SH-SY5Y (cell line): ENCODE measurements around the gene ZSCAN31.

Source experiments
- GATA2 ChIP-seq: IDR thresholded peaks from 2 replicates; pipeline ENCODE4 v1.6.1; 2011; ENCODE audit warnings: mild to moderate bottlenecking, low read depth, low read length
- GATA3 ChIP-seq: IDR thresholded peaks from 2 replicates; pipeline ENCODE4 v1.6.1; 2011; ENCODE audit warnings: low read depth, mild to moderate bottlenecking, low read length, moderate library complexity

Gene ZSCAN31

DNA sequence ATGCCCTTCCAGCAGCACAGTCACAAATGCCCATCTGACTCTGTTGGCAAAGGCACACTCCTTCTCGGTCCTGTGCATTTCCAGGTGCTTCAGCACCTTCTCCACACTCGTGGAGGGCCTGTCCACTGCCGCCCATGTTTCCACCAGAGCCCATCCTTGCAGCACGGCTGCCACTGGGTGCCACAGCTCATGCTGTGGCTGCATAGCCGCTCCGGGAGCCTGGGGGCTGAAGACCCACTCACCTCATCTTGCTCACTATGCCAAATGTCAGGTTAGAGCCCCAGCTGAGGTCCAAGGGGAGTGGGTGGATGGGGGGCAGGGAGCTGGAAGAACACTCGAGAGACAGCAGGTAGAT lies 20.7 kb upstream of the ZSCAN31 start:
- TF ChIP-seq GATA2: no peak
- TF ChIP-seq GATA3: no peak

DNA sequence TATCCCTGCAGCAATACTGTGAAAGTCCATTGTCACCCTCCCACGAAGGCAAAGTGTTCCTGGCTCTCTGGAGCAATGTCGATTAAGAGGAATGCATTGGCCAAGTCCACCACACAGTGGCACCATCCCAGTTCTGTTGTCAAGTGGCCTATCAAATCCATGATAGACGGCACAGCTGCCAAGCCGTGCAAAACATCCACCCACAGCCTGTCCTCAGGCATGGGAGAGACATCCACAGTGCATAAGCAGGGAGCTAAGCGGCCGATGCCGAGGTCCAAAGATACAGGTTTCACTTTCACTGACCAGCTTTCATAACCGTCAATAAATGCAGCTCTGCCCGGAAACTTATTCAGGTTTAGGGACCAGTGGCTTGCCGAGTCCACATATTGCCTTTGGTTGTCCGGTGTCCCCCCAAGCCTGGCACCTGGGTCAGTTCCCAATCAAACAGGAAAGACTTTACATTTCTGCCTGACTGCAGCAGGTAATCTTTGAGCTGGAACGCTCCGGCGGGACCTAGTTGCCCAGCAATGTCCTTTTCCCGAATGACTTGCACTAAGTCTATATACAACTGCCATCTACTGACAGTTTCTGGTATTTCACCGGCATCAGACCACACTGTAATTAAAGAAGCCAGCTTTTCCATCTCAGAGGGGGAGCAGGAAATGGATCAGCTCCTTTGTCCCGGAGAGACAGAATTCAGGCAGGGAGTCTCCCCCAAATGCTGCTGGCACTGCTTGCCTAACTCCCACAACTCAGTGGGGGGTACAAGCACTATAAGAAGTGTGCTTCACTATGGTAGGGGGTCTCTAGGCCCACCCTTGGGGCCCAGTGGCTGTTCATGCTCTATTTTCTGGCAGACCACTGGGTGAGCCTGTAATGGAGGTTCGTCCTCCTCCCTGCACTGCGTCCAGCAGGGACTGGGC lies 20.1 kb upstream of the ZSCAN31 start:
- TF ChIP-seq GATA3 (no peak), GATA2 (no peak)

DNA sequence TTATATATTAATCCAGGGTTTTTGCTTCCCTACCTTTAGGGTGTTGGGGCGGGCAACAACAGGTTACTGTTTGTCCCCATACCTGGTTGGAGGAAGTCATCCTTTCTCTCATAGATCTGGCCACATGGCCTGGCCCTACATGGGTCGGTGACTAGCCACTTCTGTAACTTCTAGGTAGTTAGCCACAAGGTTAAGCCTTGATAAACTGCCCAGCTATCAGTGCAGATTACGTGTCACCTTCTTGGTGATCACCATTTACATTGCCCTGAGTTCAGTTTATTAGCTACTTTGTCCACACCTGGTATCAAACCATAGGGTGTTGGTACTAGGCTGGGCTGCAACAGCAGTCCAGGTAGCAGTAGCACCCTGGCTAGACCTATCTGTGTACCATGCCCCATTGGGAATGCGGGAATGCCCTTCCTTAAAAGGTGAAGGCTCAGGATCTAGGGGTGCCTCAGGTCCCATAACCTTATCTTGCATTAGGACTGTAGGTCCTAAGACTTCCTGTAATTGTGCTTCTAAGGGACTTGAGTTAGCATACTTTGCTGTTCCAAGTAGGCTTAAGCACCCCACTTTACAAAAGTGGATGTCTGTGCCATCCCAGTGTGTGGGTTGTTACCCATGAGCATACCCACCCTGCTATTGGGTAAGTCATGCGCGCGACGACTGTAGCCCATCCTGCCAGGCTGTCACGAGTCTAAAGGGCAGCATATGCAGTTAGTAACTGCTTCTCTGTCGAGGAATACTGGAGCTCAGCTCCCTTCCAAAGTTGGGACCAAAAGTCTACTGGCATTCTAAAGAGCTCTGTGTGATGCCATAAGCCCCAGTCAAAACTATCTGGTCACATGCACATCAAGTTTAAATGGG lies 19.0 kb upstream of the ZSCAN31 start:
- no peak for TF ChIP-seq GATA3
- no peak for TF ChIP-seq GATA2

DNA sequence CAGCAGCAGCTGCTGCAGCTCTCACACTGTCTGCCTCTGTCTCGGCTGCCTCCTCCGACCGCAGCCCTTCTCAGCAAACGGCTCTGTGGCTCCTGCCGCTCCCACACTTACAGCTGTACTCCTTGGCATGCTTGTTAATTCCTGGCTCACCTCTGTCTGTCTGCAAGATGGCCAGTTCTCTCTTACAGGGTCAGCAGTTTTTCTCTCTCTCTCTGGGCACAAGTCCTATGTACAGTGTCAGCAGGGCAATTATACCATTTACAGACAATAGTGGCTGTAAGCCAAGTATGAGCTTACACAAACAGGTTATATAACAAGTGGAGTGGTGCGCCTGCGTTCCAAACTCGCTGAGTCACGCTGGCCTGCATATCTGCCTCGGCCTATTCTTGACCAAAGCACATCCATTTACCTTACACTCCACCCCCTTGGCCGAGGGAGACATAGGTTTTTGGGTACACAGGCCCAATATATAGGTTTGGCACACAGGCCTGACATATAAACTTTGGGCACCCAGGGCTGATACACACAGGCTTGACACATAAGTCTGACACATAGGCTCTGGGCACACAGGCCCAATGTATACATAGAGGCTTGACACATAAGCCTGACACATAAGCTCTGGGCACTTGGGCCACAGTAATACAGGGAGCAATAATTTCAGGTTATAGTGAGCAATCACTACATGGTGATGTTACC lies 18.2 kb upstream of the ZSCAN31 start:
- TF ChIP-seq GATA3 (no peak), GATA2 (no peak)

DNA sequence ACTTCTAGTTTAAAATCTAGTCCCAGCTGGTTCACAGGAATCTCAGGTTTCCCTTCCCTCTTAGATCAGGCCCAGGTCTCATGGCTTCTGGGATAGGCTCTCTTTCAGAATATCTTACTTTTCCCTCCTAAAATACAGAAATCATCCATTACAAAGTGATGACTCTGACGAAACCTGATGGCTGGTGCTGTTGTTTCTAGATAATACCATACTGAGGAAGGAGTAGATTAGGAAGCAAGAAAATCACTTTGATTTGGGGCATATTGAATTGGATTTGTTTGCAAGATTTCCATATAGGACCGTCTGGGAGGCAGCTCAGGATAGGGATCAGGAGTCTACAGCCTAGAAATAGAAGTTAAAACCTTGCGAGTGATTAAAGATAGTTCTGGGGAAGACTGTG lies 17.4 kb upstream of the ZSCAN31 start:
- TF ChIP-seq GATA3 (no peak), GATA2 (no peak)

DNA sequence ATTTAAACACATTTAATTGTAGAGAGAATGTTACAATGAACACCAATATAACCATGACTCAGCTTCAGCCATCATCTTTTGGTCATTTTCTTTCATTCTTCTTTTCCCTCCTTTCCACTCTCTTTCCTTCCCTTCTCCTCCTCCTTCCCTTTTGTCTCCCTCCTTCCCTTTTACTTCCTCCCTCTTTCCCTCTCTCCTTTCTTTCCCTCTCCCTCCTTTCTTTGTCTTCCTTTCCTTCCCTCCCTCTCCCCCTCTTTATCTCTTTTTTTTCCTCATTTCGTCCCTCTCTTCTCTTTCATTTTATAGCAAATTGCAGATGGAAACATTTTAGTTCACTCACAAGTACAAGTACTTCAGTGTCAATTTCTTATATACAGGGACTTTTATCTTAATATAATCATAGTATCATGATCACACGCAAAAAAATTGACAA lies 15.6 kb upstream of the ZSCAN31 start:
- TF ChIP-seq GATA2: no peak
- TF ChIP-seq GATA3: no peak

DNA sequence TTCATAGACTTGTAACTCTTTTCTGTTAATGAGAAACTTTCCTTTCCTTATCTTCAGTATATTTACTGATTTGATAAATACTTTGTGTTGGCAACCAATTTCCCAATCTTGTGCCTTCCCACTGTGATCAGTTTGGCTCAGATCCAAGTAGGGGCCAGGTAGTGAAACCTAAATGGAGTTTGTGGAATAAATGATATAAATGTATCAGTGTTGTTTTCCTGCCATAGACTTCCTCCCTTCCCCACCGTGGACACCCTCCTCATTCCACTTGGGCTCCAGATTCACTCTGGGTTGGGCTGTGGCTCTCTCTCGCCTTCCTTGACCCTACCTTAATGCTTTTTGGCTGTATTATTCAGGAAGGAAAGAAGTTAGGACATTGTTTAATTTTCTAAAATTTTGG lies 15.1 kb upstream of the ZSCAN31 start:
- TF ChIP-seq GATA3 (no peak), GATA2 (no peak)

DNA sequence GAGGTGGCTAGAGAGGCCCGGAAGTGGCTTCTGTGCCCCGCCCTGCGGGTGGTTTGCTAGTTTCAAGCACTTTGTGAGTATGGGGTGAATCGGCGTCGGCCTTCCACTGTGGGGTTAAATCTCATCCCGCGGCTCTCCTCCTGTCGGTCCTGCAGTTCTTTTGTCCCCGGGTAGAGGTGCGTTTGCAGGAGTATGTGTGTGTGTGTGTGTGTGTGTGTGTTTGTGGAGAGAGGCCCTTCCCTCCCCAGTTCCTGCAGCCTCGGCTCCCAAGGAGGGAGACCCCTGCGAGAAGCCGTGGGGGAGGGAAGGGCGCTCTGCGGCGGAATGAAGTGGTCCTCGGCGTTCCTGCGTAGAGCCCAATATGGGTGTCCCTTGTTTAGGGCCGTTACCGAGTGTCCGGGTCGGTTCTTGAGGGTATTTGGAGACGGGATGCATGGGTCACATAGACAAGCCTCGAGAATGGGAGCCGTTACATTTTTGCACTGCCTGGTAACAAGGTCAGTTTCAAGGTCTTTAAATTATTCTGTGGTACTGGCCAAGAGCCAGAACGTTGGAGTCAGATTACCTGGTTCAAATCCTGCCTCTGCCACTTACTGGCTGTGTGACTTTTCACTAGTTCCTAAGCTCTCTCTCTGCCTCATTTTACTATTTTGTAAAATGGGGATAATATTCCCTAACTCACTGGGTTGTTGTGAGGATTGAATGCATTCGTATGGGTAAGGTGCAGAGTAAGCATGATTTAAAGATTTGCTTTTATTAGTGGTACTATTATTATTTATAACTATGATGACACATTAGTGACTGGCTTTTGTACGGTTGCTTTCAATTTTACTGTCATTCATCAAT lies 14.2 kb upstream of the ZSCAN31 start, which contains the start of gene ZKSCAN3:
Gene ZKSCAN3, plus strand, starts transcription at position 56 of the 846 bp plus-strand sequence. CDS start 9,640 bp downstream, outside the sequence.
- TF ChIP-seq GATA3 (no peak), GATA2 (no peak)

DNA sequence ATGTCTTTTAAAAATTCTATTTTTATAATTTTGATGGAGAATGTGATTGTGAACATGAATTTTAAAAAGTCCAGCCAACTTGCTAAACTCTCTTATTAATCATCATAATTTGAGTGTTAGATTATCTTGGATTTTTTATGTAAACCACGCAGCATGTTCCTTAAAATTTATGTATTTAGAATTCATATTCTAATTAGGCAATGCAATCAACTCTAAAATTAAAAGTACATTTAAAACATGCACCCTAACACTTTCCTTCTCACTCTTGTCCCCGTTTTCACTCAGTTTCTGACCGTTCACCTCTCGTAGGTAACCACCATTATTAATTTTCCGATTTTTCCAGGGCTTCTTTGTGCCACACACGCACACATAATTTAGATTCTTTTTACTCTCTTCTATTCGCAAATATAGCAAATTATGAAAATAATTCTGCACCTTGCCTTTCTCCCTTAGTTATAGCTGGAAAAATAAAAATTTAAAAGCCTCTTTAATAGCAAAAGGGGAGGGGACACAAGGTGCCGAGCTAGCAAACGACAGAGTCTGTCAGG lies 13.5 kb upstream of the ZSCAN31 start:
- TF ChIP-seq GATA3: no peak
- no peak for TF ChIP-seq GATA2

DNA sequence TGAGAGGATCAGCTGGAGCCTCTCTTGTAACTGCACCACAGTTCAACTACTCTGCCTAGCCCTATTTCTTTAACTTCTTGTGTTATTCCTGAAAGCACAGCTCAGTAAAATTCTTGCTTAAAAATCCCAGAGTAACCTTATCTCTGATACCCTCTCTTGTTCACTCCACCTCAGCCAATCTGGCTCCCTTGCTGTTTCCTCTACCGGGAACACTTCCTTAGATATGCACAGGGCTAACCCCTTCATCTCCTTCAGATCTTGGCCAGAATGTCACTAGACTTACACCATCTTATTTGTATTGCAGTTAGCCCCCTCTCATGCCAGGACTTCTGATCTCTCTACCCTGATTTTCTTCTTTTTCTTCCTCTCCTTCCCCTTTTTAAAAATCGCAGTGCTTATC lies 11.2 kb upstream of the ZSCAN31 start:
- no peak for TF ChIP-seq GATA3
- TF ChIP-seq GATA2: no peak

DNA sequence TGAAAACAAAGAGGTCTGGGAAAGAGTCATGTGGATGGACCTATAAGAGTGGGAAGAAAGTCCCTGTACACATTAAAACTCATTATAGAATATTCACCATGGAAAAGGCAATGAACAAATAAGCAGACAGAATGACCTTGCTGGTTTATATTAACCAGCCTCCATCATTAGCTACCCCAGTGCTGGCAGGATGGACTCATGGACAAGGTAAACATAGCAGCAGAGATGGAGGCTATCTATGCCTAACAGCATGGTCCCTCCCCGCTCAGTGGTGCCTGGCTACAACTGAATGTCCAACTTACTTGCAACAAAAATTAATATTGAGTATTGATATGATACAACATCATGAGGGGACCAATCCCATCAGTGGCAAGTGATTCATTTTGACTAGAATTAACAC lies 9.3 kb upstream of the ZSCAN31 start:
- TF ChIP-seq GATA2: no peak
- no peak for TF ChIP-seq GATA3

DNA sequence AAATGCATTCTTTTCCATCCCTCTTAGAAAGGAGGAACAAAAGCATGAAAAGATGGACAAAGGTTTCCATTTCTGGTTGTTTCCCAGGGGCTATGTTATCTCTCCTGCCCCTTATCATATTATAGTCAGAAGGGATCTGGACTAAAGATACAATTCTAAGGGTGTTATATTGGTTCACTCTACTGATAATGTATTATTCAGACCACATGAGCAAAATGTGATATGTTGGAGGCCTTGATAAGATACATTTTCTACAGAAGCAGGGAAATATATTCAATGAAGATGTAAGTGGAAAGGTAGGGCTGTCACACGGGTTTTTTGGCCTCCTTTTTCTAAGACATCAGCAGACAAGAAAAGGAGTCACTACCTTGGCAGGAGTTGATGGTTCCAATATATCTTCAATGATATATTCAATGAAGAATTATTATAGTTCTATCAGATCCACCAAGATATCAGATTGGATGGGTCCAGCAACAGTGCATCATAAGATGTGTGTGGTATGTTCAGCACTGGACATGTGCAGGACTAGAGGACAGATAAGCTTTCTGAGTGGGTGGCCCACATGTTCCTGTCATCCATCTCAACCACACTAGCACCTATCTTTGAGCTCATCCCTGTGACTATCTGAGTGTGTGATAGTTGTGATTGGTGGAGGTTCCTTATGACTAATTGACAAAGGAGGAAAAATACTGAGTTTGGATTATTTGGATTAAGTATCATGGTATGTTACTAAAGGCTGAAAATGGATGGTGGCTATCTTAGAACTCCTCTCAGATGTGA lies 8.1 kb upstream of the ZSCAN31 start:
- TF ChIP-seq GATA2 (no peak), GATA3 (no peak)
